ENCODE data around the gene SIM2.

- TF ChIP-seq CTCF (IDR thresholded peaks at IDR 0.05; ENCODE audit: insufficient read depth, low read depth, low read length) (no peak), EZH2 (IDR thresholded peaks at IDR 0.05; ENCODE audit: insufficient read depth, low read length) (no peak)
These were observed 25.7 kb downstream of the SIM2 start for GRCh38 chr21:36724660-36725059.

All from astrocyte (in vitro differentiated cells and primary cell).